HepG2 (cell line): Measurements from ENCODE around the gene CRIP1. TPM values are rescaled to one million over a fixed set of nuclear protein-coding genes. Genes with fewer than 3 reads are reported as not detected.

Source experiments
- ADNP ChIP-seq: sonication (generic); formaldehyde crosslinking; IDR thresholded peaks from 2 replicates; pipeline ENCODE4 v1.4.0; 2020; ENCODE audit warnings: missing genetic modification reagents
- BRD4 ChIP-seq: sonication (generic); formaldehyde crosslinking; IDR thresholded peaks from 2 replicates; pipeline ENCODE4 v1.4.0; 2020; ENCODE audit warnings: missing genetic modification reagents
- DR1 ChIP-seq: sonication (generic); formaldehyde crosslinking; IDR thresholded peaks from 2 replicates; pipeline ENCODE4 v1.8.0; 2021; ENCODE audit warnings: mild to moderate bottlenecking, missing genetic modification reagents, inconsistent platforms
- ETV6 ChIP-seq: sonication (generic); formaldehyde crosslinking; conservative IDR thresholded peaks from 2 replicates; pipeline ENCODE4 v1.4.0; 2020; ENCODE audit warnings: missing genetic modification reagents
- GATAD1 ChIP-seq: IDR thresholded peaks from 2 replicates; pipeline ENCODE4 v1.6.1; 2016; ENCODE audit warnings: missing genetic modification reagents, missing compliant biosample characterization
- HIVEP1 ChIP-seq: sonication (generic); formaldehyde crosslinking; IDR thresholded peaks from 2 replicates; pipeline ENCODE4 v1.4.0; 2020; ENCODE audit warnings: mild to moderate bottlenecking, missing genetic modification reagents
- JARID2 ChIP-seq: sonication (generic); formaldehyde crosslinking; IDR thresholded peaks from 2 replicates; pipeline ENCODE4 v1.8.1; 2023; ENCODE audit warnings: missing genetic modification reagents, inconsistent platforms; ENCODE audit not compliant: insufficient replicate concordance
- KDM5B ChIP-seq: sonication (generic); formaldehyde crosslinking; IDR thresholded peaks from 2 replicates; pipeline ENCODE4 v1.4.0; 2020; ENCODE audit warnings: missing genetic modification reagents, mild to moderate bottlenecking, borderline replicate concordance
- KLF6 ChIP-seq: IDR thresholded peaks from 2 replicates; pipeline ENCODE4 v1.8.0; 2016; ENCODE audit warnings: missing biosample characterization, missing genetic modification reagents
- MIER3 ChIP-seq: IDR thresholded peaks from 2 replicates; pipeline ENCODE4 v1.6.1; 2016; ENCODE audit warnings: missing compliant biosample characterization, borderline replicate concordance
- PAWR ChIP-seq: sonication (generic); formaldehyde crosslinking; IDR thresholded peaks from 2 replicates; pipeline ENCODE4 v1.4.0; 2020; ENCODE audit warnings: missing genetic modification reagents, mild to moderate bottlenecking, borderline replicate concordance
- PCBP2 ChIP-seq: fragments of 200-400 bp; formaldehyde crosslinking; optimal IDR thresholded peaks from 2 replicates; pipeline ENCODE3; 2018; ENCODE audit warnings: low read length, low read depth; ENCODE audit not compliant: poor library complexity, severe bottlenecking
- RXRB ChIP-seq: IDR thresholded peaks from 2 replicates; pipeline ENCODE4 v1.6.1; 2016; ENCODE audit warnings: borderline replicate concordance, missing genetic modification reagents, missing compliant biosample characterization
- SMC3 ChIP-seq: IDR thresholded peaks from 2 replicates; pipeline ENCODE4 v1.6.1; 2011; ENCODE audit warnings: low read length, improper control_type of control experiment
- SRF ChIP-seq: IDR thresholded peaks from 2 replicates; pipeline ENCODE4 v1.6.1; 2011; ENCODE audit warnings: mild to moderate bottlenecking, low read depth, low read length, moderate library complexity
- U2AF2 ChIP-seq: fragments of 200-400 bp; formaldehyde crosslinking; IDR thresholded peaks from 2 replicates; pipeline ENCODE4 v1.6.1; 2017; ENCODE audit warnings: low read depth, mild to moderate bottlenecking, low read length
- ZBTB7B ChIP-seq: sonication (generic); formaldehyde crosslinking; IDR thresholded peaks from 2 replicates; pipeline ENCODE4 v1.4.0; 2020; ENCODE audit warnings: missing genetic modification reagents
- ZFP1 ChIP-seq: IDR thresholded peaks from 2 replicates; pipeline ENCODE4 v1.6.1; 2016
- ZNF292 ChIP-seq: sonication (generic); formaldehyde crosslinking; IDR thresholded peaks from 2 replicates; pipeline ENCODE4 v1.8.1; 2022; ENCODE audit warnings: mild to moderate bottlenecking, low read depth, missing genetic modification reagents, borderline replicate concordance
- ZNF574 ChIP-seq: sonication (generic); formaldehyde crosslinking; IDR thresholded peaks from 2 replicates; pipeline ENCODE4 v1.4.0; 2020; ENCODE audit warnings: missing genetic modification reagents
- ZNF576 ChIP-seq: sonication (generic); formaldehyde crosslinking; IDR thresholded peaks from 2 replicates; pipeline ENCODE4 v1.4.0; 2020; ENCODE audit warnings: mild to moderate bottlenecking, missing genetic modification reagents
- ZNF629 ChIP-seq: sonication (generic); formaldehyde crosslinking; conservative IDR thresholded peaks from 2 replicates; pipeline ENCODE4 v1.5.0; 2020; ENCODE audit warnings: missing genetic modification reagents
- ZNF644 ChIP-seq: IDR thresholded peaks from 2 replicates; pipeline ENCODE4 v1.6.1; 2016; ENCODE audit warnings: low read depth
- ZNF788 ChIP-seq: sonication (generic); formaldehyde crosslinking; IDR thresholded peaks from 2 replicates; pipeline ENCODE4 v1.5.0; 2020; ENCODE audit warnings: mild to moderate bottlenecking, missing genetic modification reagents, borderline replicate concordance
- polyA plus RNA-seq, 8 experiments: library from polyadenylated mRNA; depleted of rRNA in 3 of 8; stranded (reverse) in 7 of 8; unstranded in 1 of 8; fragments of >200 nt; fragmentation: Illumina TruSeq in 4 of 8; extraction: Trizol in 4 of 8; gene quantifications; 2 replicates each; pipeline versions ENCODE4 v1.2.1 to v1.2.3, GENCODE V29; 2011 to 2016; ENCODE audit warnings: low read depth in 4 of 8, missing spikeins in 1 of 8, mixed read lengths in 1 of 8; ENCODE audit not compliant: insufficient read depth in 1 of 8
- total RNA-seq, 5 experiments: library from RNA; depleted of rRNA; stranded (reverse); fragments of >200 nt; fragmentation: Illumina TruSeq; extraction: Trizol; gene quantifications; 2 replicates each; pipeline ENCODE4 v1.2.3, GENCODE V29; 2016; ENCODE audit warnings: low read depth in 1 of 5

The CRIP1 gene
- total and polyA plus RNA-seq, 2 of the 13 experiments (the other 11 are each of a cell fraction or from before 2014, with no cell fraction given), result 53.9 to 59.5 TPM

- TF ChIP-seq ZNF574 (CRISPR knock-in tag) (0 out of 2 replicates have a peak, but pooled peaks have one; percentile 14), JARID2 (CRISPR knock-in tag) (no peak), DR1 (CRISPR knock-in tag) (no peak), BRD4 (peak; percentile 49; the same call in 1 of the 2 replicates), GATAD1 (CRISPR knock-in tag) (0 out of 2 replicates have a peak, but pooled peaks have one; percentile 2), RXRB (CRISPR knock-in tag) (no peak), SMC3 (no peak), MIER3 (CRISPR knock-in tag) (0 out of 2 replicates have a peak, but pooled peaks have one; percentile 3), ZNF644 (no peak), SRF (no peak), ZNF576 (no peak), ZNF788 (CRISPR knock-in tag) (peak; percentile 15; the same call in 1 of the 2 replicates), PAWR (CRISPR knock-in tag) (no peak), ADNP (CRISPR knock-in tag) (no peak), KLF6 (CRISPR knock-in tag) (no peak), ZNF629 (CRISPR knock-in tag) (no peak), U2AF2 (no peak), HIVEP1 (CRISPR knock-in tag) (no peak), ZBTB7B (CRISPR knock-in tag) (peak; percentile 41), ETV6 (CRISPR knock-in tag) (no peak), ZFP1 (no peak), ZNF292 (0 out of 2 replicates have a peak, but pooled peaks have one; percentile 29), PCBP2 (no peak), KDM5B (CRISPR knock-in tag) (no peak)
Measured at GRCh38 chr14:105495101-105495989, 8.7 kb downstream of the CRIP1 start (continued).
